Neuronal stem cell (in vitro differentiated cells): ENCODE results near the gene KCP.

Source experiments
- DNase-seq: peaks from one replicate; pipeline ENCODE4 v3.0.0-alpha.2; 2013; ENCODE audit warnings: low spot score
- H2AFZ ChIP-seq: one replicate; pipeline ENCODE4 v1.6.1; 2013; ENCODE audit warnings: mild to moderate bottlenecking, low read length, inconsistent platforms
- H2AK5ac ChIP-seq: 2 replicates; pipeline ENCODE4 v1.6.1; 2013; ENCODE audit warnings: low read depth, mild to moderate bottlenecking, inconsistent platforms, low read length, moderate library complexity, mixed read lengths
- H2BK120ac ChIP-seq: 2 replicates; pipeline ENCODE4 v1.6.1; 2013; ENCODE audit warnings: low read depth, mild to moderate bottlenecking, inconsistent platforms, low read length, moderate library complexity, mixed read lengths
- H2BK12ac ChIP-seq: one replicate; pipeline ENCODE4 v1.6.1; 2013; ENCODE audit warnings: low read length, inconsistent platforms
- H2BK15ac ChIP-seq: 2 replicates; pipeline ENCODE4 v1.6.1; 2013; ENCODE audit warnings: mild to moderate bottlenecking, low read length, inconsistent platforms, mixed read lengths
- H2BK5ac ChIP-seq: one replicate; pipeline ENCODE4 v1.6.1; 2013; ENCODE audit warnings: inconsistent platforms, mild to moderate bottlenecking, low read length, moderate library complexity
- H3K14ac ChIP-seq: one replicate; pipeline ENCODE4 v1.6.1; 2013; ENCODE audit warnings: low read length, inconsistent platforms
- H3K18ac ChIP-seq: 2 replicates; pipeline ENCODE4 v1.6.1; 2013; ENCODE audit warnings: low read length, inconsistent platforms
- H3K23ac ChIP-seq: 2 replicates; pipeline ENCODE4 v1.6.1; 2013; ENCODE audit warnings: low read depth, mild to moderate bottlenecking, mixed read lengths, low read length, inconsistent platforms; ENCODE audit not compliant: poor library complexity
- H3K27ac ChIP-seq: replicated peaks from 3 replicates; pipeline ENCODE4 v1.5.1; 2013; ENCODE audit warnings: low read length, inconsistent platforms
- H3K27me3 ChIP-seq, 3 experiments: 2 replicates each; pipeline ENCODE4 v1.6.1; 2013; ENCODE audit warnings: low read length in 3 of 3, mild to moderate bottlenecking in 2 of 3, inconsistent platforms in 1 of 3, low read depth in 1 of 3, mixed read lengths in 1 of 3, moderate library complexity in 1 of 3; ENCODE audit not compliant: control insufficient read depth in 3 of 3, insufficient read depth in 3 of 3
- H3K36me3 ChIP-seq, 2 donors: replicated peaks in 1 of 2; 2 replicates each; pipeline ENCODE4 v1.6.1; 2013; ENCODE audit warnings: low read length in 2 of 2; ENCODE audit not compliant: control insufficient read depth in 2 of 2, insufficient read depth in 2 of 2
- H3K4ac ChIP-seq: 2 replicates; pipeline ENCODE4 v1.6.1; 2013; ENCODE audit warnings: inconsistent platforms, mild to moderate bottlenecking, low read length, moderate library complexity
- H3K4me1 ChIP-seq, 2 donors: 1 replicate in 1 of 2; 2 replicates in 1 of 2; pipeline ENCODE4 v1.6.1; 2013; ENCODE audit warnings: low read length in 2 of 2, low read depth in 1 of 2; ENCODE audit not compliant: control insufficient read depth in 2 of 2, insufficient read depth in 1 of 2
- H3K4me2 ChIP-seq: one replicate; pipeline ENCODE4 v1.6.1; 2013; ENCODE audit warnings: mild to moderate bottlenecking, low read length, inconsistent platforms; ENCODE audit not compliant: insufficient read depth, poor library complexity, severe bottlenecking
- H3K4me3 ChIP-seq, 2 donors: 2 replicates each; pipeline ENCODE4 v1.5.1; 2013; ENCODE audit warnings: low read length in 2 of 2, mild to moderate bottlenecking in 2 of 2, inconsistent platforms in 1 of 2, moderate library complexity in 1 of 2
- H3K79me1 ChIP-seq: one replicate; pipeline ENCODE4 v1.6.1; 2013; ENCODE audit warnings: low read depth, mild to moderate bottlenecking, inconsistent platforms, low read length, moderate library complexity
- H3K9ac ChIP-seq: one replicate; pipeline ENCODE4 v1.6.1; 2013; ENCODE audit warnings: mild to moderate bottlenecking, low read depth, low read length, inconsistent platforms; ENCODE audit not compliant: poor library complexity
- H3K9me3 ChIP-seq, 2 donors: replicated peaks in 1 of 2; 2 replicates each; pipeline versions ENCODE3 to v1.6.1; 2013; ENCODE audit warnings: low read length in 2 of 2, mild to moderate bottlenecking in 2 of 2, inconsistent platforms in 1 of 2, low read depth in 1 of 2, mixed read lengths in 1 of 2, moderate library complexity in 1 of 2; ENCODE audit not compliant: control insufficient read depth in 2 of 2, insufficient read depth in 1 of 2
- H4K8ac ChIP-seq: one replicate; pipeline ENCODE4 v1.6.1; 2013; ENCODE audit warnings: low read depth, mild to moderate bottlenecking, inconsistent platforms, low read length, moderate library complexity
- H4K91ac ChIP-seq: one replicate; pipeline ENCODE4 v1.6.1; 2013; ENCODE audit warnings: low read length, low read depth, mild to moderate bottlenecking, inconsistent platforms; ENCODE audit not compliant: poor library complexity
- WGBS, 2 donors: extraction: QIAGEN DNeasy Blood & Tissue Kit; methylation state at CpG; one replicate each; pipeline ENCODE4 v1.1.7; 2013; ENCODE audit warnings: missing lambda C conversion rate in 2 of 2, mixed read lengths in 1 of 2; ENCODE audit not compliant: insufficient read length in 2 of 2, insufficient replicate concordance in 1 of 2; ENCODE audit errors: extremely low coverage in 2 of 2; 5-methylcytosine and 5-hydroxymethylcytosine counted together

The KCP gene

DNA sequence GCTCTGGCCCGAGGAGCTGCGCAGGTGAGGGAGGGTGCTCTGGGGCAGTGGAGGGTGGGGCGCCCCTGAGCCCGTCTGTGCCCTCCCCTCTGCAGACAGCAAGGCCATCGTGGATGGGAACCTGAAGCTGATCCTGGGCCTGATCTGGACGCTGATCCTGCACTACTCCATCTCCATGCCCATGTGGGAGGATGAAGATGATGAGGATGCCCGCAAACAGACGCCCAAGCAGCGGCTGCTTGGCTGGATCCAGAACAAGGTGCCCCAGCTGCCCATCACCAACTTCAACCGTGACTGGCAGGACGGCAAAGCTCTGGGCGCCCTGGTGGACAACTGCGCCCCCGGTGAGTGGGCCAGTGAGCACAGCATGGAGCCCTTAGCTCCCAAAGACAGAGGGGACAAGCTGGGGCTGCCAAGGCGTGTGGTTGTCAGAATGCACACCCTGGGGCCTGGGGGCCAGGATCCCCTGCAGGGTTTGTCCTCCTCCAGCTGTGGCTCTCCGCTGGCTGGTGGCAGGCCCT, 75.2 kb downstream of the KCP start:
- peak overlapping the region; percentile 67 for H3K4ac ChIP-seq
- peak overlapping the region; percentile 44 for H3K14ac ChIP-seq
- no peaks in the 10 kb centered on the region for H3K27me3 ChIP-seq
- no peak overlapping the region for H3K9ac ChIP-seq
- peak overlapping the region; percentile 75 for H2BK15ac ChIP-seq
- no peak for DNase-seq
- peaks cover 0 to 49% of the 10 kb centered on the region in 2 donors for H3K36me3 ChIP-seq
- no peak overlapping the region for H2AFZ ChIP-seq
- no peak overlapping the region for H3K4me3 ChIP-seq
- no peaks in the 10 kb centered on the region for H3K9me3 ChIP-seq
- peaks cover 19 to 33% of the 10 kb centered on the region in 2 donors for H3K4me1 ChIP-seq
- peak overlapping the region; percentile 89 for H3K23ac ChIP-seq
- peak overlapping the region; percentile 30 for H2BK12ac ChIP-seq
- H2BK120ac ChIP-seq = peak overlapping the region; percentile 92
- H3K27ac ChIP-seq = no peak overlapping the region
- no peak overlapping the region for H4K91ac ChIP-seq
- H3K18ac ChIP-seq = peak overlapping the region; percentile 88
- H2BK5ac ChIP-seq = peak overlapping the region; percentile 87
- peaks cover 14% of the 10 kb centered on the region for H3K79me1 ChIP-seq
- peak overlapping the region; percentile 82 for H4K8ac ChIP-seq
- H3K4me2 ChIP-seq = no peak overlapping the region
- WGBS, 2 donors = no CpG with 5 or more reads among the region's 16 CpGs
- H2AK5ac ChIP-seq = peak overlapping the region; percentile 78

DNA sequence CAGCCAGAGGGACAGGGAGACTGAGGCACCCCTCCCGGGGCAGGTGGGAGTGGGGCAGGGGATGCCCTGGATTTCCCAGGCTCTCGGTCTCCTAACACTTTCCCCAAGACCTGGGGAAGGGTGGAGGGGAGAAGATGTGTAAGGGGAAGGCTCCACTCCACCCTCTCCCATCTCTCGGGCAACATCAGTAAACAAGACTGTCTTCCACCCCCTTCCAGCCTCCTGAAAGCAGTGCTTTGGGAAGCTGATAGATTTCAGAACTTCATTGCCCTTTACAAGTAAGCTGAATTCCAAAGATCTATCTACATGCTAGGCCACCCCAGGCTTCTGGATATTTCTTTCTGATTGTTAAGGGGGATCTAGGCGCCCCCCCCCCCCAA, 76.6 kb downstream of the KCP start:
- H3K36me3 ChIP-seq = peaks cover 0 to 35% of the 10 kb centered on the region in 2 donors
- H3K4ac ChIP-seq = no peak overlapping the region
- H2BK5ac ChIP-seq = peak overlapping the region; percentile 98
- H3K18ac ChIP-seq = peak overlapping the region; percentile 89
- H3K14ac ChIP-seq = no peak overlapping the region
- peak overlapping the region; percentile 92 for H2AFZ ChIP-seq
- peak overlapping the region; percentile 89 for H2AK5ac ChIP-seq
- H2BK120ac ChIP-seq = no peak overlapping the region
- H2BK12ac ChIP-seq = no peak overlapping the region
- WGBS, 2 donors = no CpG with 5 or more reads among the region's 4 CpGs
- peaks cover 12% of the 10 kb centered on the region for H3K79me1 ChIP-seq
- no peak for DNase-seq
- peaks cover 26 to 33% of the 10 kb centered on the region in 2 donors for H3K4me1 ChIP-seq
- H3K4me3 ChIP-seq = no peak overlapping the region
- H2BK15ac ChIP-seq = peak overlapping the region; percentile 75
- no peak overlapping the region for H3K23ac ChIP-seq
- H3K9ac ChIP-seq = peak overlapping the region; percentile 39
- H3K27ac ChIP-seq = peak overlapping the region; percentile 90
- no peak overlapping the region for H4K91ac ChIP-seq
- H3K27me3 ChIP-seq = no peaks in the 10 kb centered on the region
- H3K4me2 ChIP-seq = peak overlapping the region; percentile 85
- no peaks in the 10 kb centered on the region for H3K9me3 ChIP-seq
- no peak overlapping the region for H4K8ac ChIP-seq

DNA sequence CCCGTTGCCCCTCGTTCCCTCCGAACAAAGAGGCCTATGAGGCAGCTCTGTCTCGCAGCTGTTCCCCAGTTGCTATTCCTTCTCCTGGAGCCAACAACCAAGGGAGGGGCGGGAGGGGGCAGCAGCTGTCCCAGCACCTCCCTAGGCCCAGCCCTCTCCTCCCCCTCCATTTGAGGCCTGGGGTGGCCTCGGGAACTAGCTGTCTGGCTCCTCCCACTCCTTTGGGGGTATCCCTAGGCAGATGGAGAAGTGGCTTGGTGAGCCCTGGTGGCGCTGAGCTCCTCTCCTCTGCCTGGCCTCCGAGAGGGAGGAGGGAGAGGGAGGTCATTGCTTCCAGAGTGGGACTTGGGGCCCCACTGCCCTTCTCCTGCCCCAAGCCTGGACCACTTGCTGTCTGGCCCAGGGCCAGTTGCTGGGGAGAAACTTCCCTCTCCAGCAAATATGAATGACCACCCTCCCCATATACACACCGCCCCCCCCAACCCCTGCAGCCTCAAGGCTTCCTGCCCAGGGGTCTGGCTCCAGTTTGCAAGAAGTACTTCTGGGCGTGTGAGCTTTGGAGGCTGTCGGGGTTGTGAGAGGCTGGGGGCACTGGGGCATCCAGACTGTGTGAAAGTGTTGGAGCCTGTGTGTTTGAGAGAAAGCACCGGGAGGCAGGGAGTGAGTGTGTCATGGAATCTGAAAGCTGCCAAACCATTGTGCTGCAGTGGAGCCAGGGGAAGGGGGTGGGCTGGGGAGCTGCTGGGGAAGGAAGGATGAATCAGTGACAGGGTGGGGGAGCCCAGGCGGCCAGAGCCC, 77.2 kb downstream of the KCP start:
- H4K8ac ChIP-seq = no peak overlapping the region
- no peak overlapping the region for H2BK120ac ChIP-seq
- H3K4ac ChIP-seq = no peak overlapping the region
- peak overlapping the region; percentile 98 for H2BK5ac ChIP-seq
- H3K27ac ChIP-seq = peak overlapping the region; percentile 90
- H4K91ac ChIP-seq = peak overlapping the region; percentile 46
- no peaks in the 10 kb centered on the region for H3K9me3 ChIP-seq
- peaks cover 12% of the 10 kb centered on the region for H3K79me1 ChIP-seq
- peak overlapping the region; percentile 6 for H3K14ac ChIP-seq
- peaks cover 0 to 30% of the 10 kb centered on the region in 2 donors for H3K36me3 ChIP-seq
- peak overlapping the region; percentile 85 for H3K4me2 ChIP-seq
- H3K9ac ChIP-seq = peak overlapping the region; percentile 39
- peak overlapping the region; percentile 46 to 79 for H3K4me3 ChIP-seq
- H2BK15ac ChIP-seq = peak overlapping the region; percentile 75
- no peak for DNase-seq
- no peak overlapping the region for H2BK12ac ChIP-seq
- H3K23ac ChIP-seq = peak overlapping the region; percentile 27
- no peaks in the 10 kb centered on the region for H3K27me3 ChIP-seq
- peak overlapping the region; percentile 92 for H2AFZ ChIP-seq
- H2AK5ac ChIP-seq = peak overlapping the region; percentile 89
- H3K18ac ChIP-seq = peak overlapping the region; percentile 95
- H3K4me1 ChIP-seq = peaks cover 28 to 35% of the 10 kb centered on the region in 2 donors
- WGBS, 2 donors = no CpG with 5 or more reads among the region's 13 CpGs

DNA sequence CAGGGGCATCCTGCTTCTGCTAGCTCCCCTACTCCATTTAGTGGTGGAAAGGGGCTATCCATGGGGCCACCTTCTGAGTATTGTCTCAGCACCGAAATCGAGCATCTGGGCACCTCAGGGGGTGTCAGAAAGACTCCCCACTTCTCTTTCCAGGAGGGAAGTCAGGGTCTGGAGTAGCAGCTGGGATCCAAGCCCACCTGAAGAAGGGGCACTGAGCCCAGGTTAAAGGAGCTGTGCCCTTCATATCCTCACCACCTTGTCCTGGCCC, 77.7 kb downstream of the KCP start:
- Histone ChIP-seq H3K23ac (peak overlapping the region; percentile 90), H3K14ac (no peak overlapping the region), H3K4me3 (peak overlapping the region; percentile 46 to 79), H3K36me3 (peaks cover 0 to 25% of the 10 kb centered on the region in 2 donors), H3K27ac (peak overlapping the region; percentile 90), H2AFZ (peak overlapping the region; percentile 92), H3K4ac (no peak overlapping the region), H2BK120ac (no peak overlapping the region), H3K27me3 (no peaks in the 10 kb centered on the region), H2AK5ac (peak overlapping the region; percentile 89), H3K79me1 (peaks cover 10% of the 10 kb centered on the region), H3K9ac (peak overlapping the region; percentile 87), H2BK15ac (peak overlapping the region; percentile 69), H3K4me2 (peak overlapping the region; percentile 85), H2BK12ac (peak overlapping the region; percentile 23), H3K9me3 (no peaks in the 10 kb centered on the region), H2BK5ac (peak overlapping the region; percentile 98), H4K8ac (no peak overlapping the region), H3K18ac (peak overlapping the region; percentile 95), H4K91ac (no peak overlapping the region), H3K4me1 (peaks cover 33 to 41% of the 10 kb centered on the region in 2 donors)
- DNase-seq = no peak
- WGBS, 2 donors = no CpG with 5 or more reads among the region's 2 CpGs
